Nephron progenitor cell (in vitro differentiated cells): ENCODE results near the gene SGCG.
"Not testable (repeated sequence)": the region's sequence is repeated elsewhere in the genome, so short reads cannot be mapped to it uniquely, and the experiment has no call there.

Experiments used
- DNase-seq: peaks from one replicate; pipeline ENCODE4 v3.0.0; 2021
- H3K27ac Mint-ChIP-seq: 2 replicates; pipeline ENCODE4 v1.8.0; 2021; ENCODE audit warnings: mild to moderate bottlenecking, moderate library complexity, mixed read lengths
- H3K27me3 Mint-ChIP-seq: 2 replicates; pipeline ENCODE4 v1.8.0; 2021; ENCODE audit warnings: mild to moderate bottlenecking, low read depth, mixed read lengths; ENCODE audit not compliant: poor library complexity
- H3K36me3 Mint-ChIP-seq: 2 replicates; pipeline ENCODE4 v1.8.0; 2021; ENCODE audit warnings: low read depth, mixed read lengths
- H3K4me1 Mint-ChIP-seq: 2 replicates; pipeline ENCODE4 v1.8.0; 2021; ENCODE audit warnings: mixed read lengths
- H3K4me3 Mint-ChIP-seq: 2 replicates; pipeline ENCODE4 v1.8.0; 2021; ENCODE audit warnings: mild to moderate bottlenecking, moderate library complexity, mixed read lengths
- H3K9me3 Mint-ChIP-seq: 2 replicates; pipeline ENCODE4 v1.8.0; 2021; ENCODE audit warnings: mild to moderate bottlenecking, moderate library complexity, mixed read lengths
- CTCF ChIP-seq: fragments of 200-600 bp; sonication (generic); IDR thresholded peaks from 2 replicates; pipeline ENCODE4 v1.5.0; 2021; ENCODE audit warnings: antibody characterized with exemption

SGCG gene

GRCh38 chr13:23180711-23181110 lies at the start of gene SGCG:
Gene SGCG, plus strand, starts transcription at chr13:23180979. Its CDS starts 22,716 bp downstream, at chr13:23203695.
- Mint-ChIP-seq H3K4me3 (no peak within 1 kb of the TSS), H3K9me3 (no peaks in the 10 kb centered on the region), H3K4me1 (peaks cover 6% of the 10 kb centered on the region), H3K27me3 (no peaks in the 10 kb centered on the region), H3K36me3 (no peaks in the 10 kb centered on the region), H3K27ac (no peak within 1 kb of the TSS)
- DNase-seq, result no peak
- no peak for TF ChIP-seq CTCF

GRCh38 chr13:23134542-23134941 lies 46.2 kb upstream of the SGCG start:
- Mint-ChIP-seq H3K27me3 (peaks cover 4% of the 10 kb centered on the region), H3K4me1 (peaks cover 6% of the 10 kb centered on the region), H3K9me3 (no peaks in the 10 kb centered on the region), H3K4me3 (no peak overlapping the region), H3K36me3 (no peaks in the 10 kb centered on the region), H3K27ac (no peak overlapping the region)
- no peak for TF ChIP-seq CTCF
- DNase-seq, result no peak

- H3K9me3 Mint-ChIP-seq, result peaks cover 12% of the 10 kb centered on the region
- no peaks in the 10 kb centered on the region for H3K36me3 Mint-ChIP-seq
- no peak for DNase-seq
- peaks cover 6% of the 10 kb centered on the region for H3K4me1 Mint-ChIP-seq
- TF ChIP-seq CTCF, result no peak
- H3K4me3 Mint-ChIP-seq, result no peak overlapping the region
- H3K27ac Mint-ChIP-seq, result no peak overlapping the region
- peaks cover 6% of the 10 kb centered on the region for H3K27me3 Mint-ChIP-seq
Measured at GRCh38 chr13:23140492-23140891, 40.3 kb upstream of the SGCG start.

- Mint-ChIP-seq H3K36me3 (no peaks in the 10 kb centered on the region), H3K4me3 (no peak overlapping the region), H3K4me1 (no peaks in the 10 kb centered on the region), H3K27ac (no peak overlapping the region), H3K9me3 (peaks cover 12% of the 10 kb centered on the region), H3K27me3 (peaks cover 6% of the 10 kb centered on the region)
- no peak for TF ChIP-seq CTCF
- no peak for DNase-seq
Measured at GRCh38 chr13:23141964-23142363, 38.8 kb upstream of the SGCG start.

- not testable (repeated sequence) for DNase-seq, H3K27ac Mint-ChIP-seq, H3K4me1 Mint-ChIP-seq, H3K4me3 Mint-ChIP-seq, H3K27me3 Mint-ChIP-seq, H3K36me3 Mint-ChIP-seq
- peaks cover 12% of the 10 kb centered on the region for H3K9me3 Mint-ChIP-seq
Measured at GRCh38 chr13:23142607-23143006, 38.2 kb upstream of the SGCG start.

- Mint-ChIP-seq H3K4me1 (no peaks in the 10 kb centered on the region), H3K4me3 (no peak overlapping the region), H3K27me3 (peaks cover 6% of the 10 kb centered on the region), H3K27ac (no peak overlapping the region), H3K9me3 (peaks cover 12% of the 10 kb centered on the region), H3K36me3 (no peaks in the 10 kb centered on the region)
- TF ChIP-seq CTCF, result no peak
- no peak for DNase-seq
Measured at GRCh38 chr13:23144431-23144830, 36.3 kb upstream of the SGCG start.
